CD14-positive monocyte (primary cell): Measurements from ENCODE around the gene TKTL1. TPM values are rescaled to one million over a fixed set of nuclear protein-coding genes. Genes with fewer than 3 reads are reported as not detected.
"Not testable (repeated sequence)": the region's sequence is repeated elsewhere in the genome, so short reads cannot be mapped to it uniquely, and the experiment has no call there.

ENCODE experiments used
- DNase-seq, 3 donors: peaks; one replicate each; pipeline ENCODE4 v3.0.0-alpha.2; 2011 to 2022
- H2AFZ ChIP-seq: 2 replicates; pipeline ENCODE4 v1.6.0; 2012; ENCODE audit warnings: mild to moderate bottlenecking, low read depth, low read length, inconsistent platforms; ENCODE audit not compliant: insufficient read depth, poor library complexity, severe bottlenecking
- H3K27ac ChIP-seq, 2 donors: 1 replicate in 1 of 2; 2 replicates in 1 of 2; pipeline ENCODE4 v1.5.1; 2012 to 2013; ENCODE audit warnings: low read length in 2 of 2, control low read depth in 1 of 2, inconsistent platforms in 1 of 2, low read depth in 1 of 2, mild to moderate bottlenecking in 1 of 2
- H3K27me3 ChIP-seq, 2 donors: one replicate each; pipeline versions ENCODE4 v1.6.0 to v1.6.1; 2011 to 2013; ENCODE audit warnings: low read length in 2 of 2; ENCODE audit not compliant: control insufficient read depth in 2 of 2, insufficient read depth in 2 of 2
- H3K36me3 ChIP-seq, 2 donors: replicated peaks in 1 of 2; 1 replicate in 1 of 2; 2 replicates in 1 of 2; pipeline versions ENCODE4 v1.5.1 to v1.6.1; 2012 to 2013; ENCODE audit warnings: low read length in 2 of 2, control low read depth in 1 of 2, inconsistent platforms in 1 of 2, mild to moderate bottlenecking in 1 of 2; ENCODE audit not compliant: insufficient read depth in 2 of 2, control insufficient read depth in 1 of 2
- H3K4me1 ChIP-seq, 2 donors: 1 replicate in 1 of 2; 2 replicates in 1 of 2; pipeline versions ENCODE4 v1.5.1 to v1.6.1; 2012 to 2013; ENCODE audit warnings: low read length in 2 of 2, control low read depth in 1 of 2, inconsistent platforms in 1 of 2, mild to moderate bottlenecking in 1 of 2, moderate library complexity in 1 of 2; ENCODE audit not compliant: insufficient read depth in 2 of 2, control insufficient read depth in 1 of 2
- H3K4me2 ChIP-seq: replicated peaks from 2 replicates; pipeline ENCODE3; 2012; ENCODE audit warnings: low read length, moderate library complexity, mild to moderate bottlenecking; ENCODE audit not compliant: poor library complexity, severe bottlenecking; ENCODE audit errors: extremely low read depth
- H3K4me3 ChIP-seq, 3 experiments: fragments of 200-600 bp in 1 of 3; sonication (generic) in 1 of 3; replicated peaks in 1 of 3; 1 replicate in 2 of 3; 2 replicates in 1 of 3; pipeline ENCODE4 v1.5.1; 2011 to 2013; ENCODE audit warnings: low read length in 3 of 3, mild to moderate bottlenecking in 3 of 3, control low read depth in 2 of 3, low read depth in 2 of 3, inconsistent platforms in 1 of 3, moderate library complexity in 1 of 3
- H3K79me2 ChIP-seq: 2 replicates; pipeline ENCODE4 v1.6.0; 2012; ENCODE audit warnings: mild to moderate bottlenecking, control low read depth, inconsistent platforms, low read length, moderate library complexity; ENCODE audit not compliant: insufficient read depth
- H3K9ac ChIP-seq: 2 replicates; pipeline ENCODE4 v1.6.0; 2017; ENCODE audit warnings: low read length, mild to moderate bottlenecking; ENCODE audit not compliant: insufficient read depth, poor library complexity, severe bottlenecking
- H3K9me3 ChIP-seq, 2 donors: replicated peaks in 1 of 2; 1 replicate in 1 of 2; 2 replicates in 1 of 2; pipeline versions ENCODE4 v1.5.1 to v1.6.1; 2012 to 2013; ENCODE audit warnings: low read length in 2 of 2, control low read depth in 1 of 2; ENCODE audit not compliant: control insufficient read depth in 1 of 2, insufficient read depth in 1 of 2
- H4K20me1 ChIP-seq: 2 replicates; pipeline ENCODE4 v1.6.0; 2012; ENCODE audit warnings: mild to moderate bottlenecking, low read length, control low read depth, moderate library complexity; ENCODE audit not compliant: insufficient read depth
- H3K27ac Mint-ChIP-seq, 7 donors: one replicate each; pipeline ENCODE4 v1.8.0; 2020; ENCODE audit warnings: mild to moderate bottlenecking in 7 of 7, mixed read lengths in 7 of 7, moderate library complexity in 6 of 7, inconsistent platforms in 2 of 7
- H3K27me3 Mint-ChIP-seq, 3 donors: one replicate each; pipeline ENCODE4 v1.8.0; 2021 to 2022; ENCODE audit warnings: low read depth in 3 of 3, mild to moderate bottlenecking in 3 of 3, mixed read lengths in 3 of 3, moderate library complexity in 3 of 3, inconsistent platforms in 1 of 3
- H3K36me3 Mint-ChIP-seq, 2 donors: one replicate each; pipeline ENCODE4 v1.8.0; 2020; ENCODE audit warnings: mixed read lengths in 2 of 2, inconsistent platforms in 1 of 2, mild to moderate bottlenecking in 1 of 2
- H3K4me1 Mint-ChIP-seq: one replicate; pipeline ENCODE4 v1.8.0; 2020; ENCODE audit warnings: mild to moderate bottlenecking, mixed read lengths
- H3K4me3 Mint-ChIP-seq, 2 donors: one replicate each; pipeline ENCODE4 v1.8.0; 2020; ENCODE audit warnings: mild to moderate bottlenecking in 2 of 2, mixed read lengths in 2 of 2, moderate library complexity in 1 of 2
- H3K9me3 Mint-ChIP-seq, 7 donors: one replicate each; pipeline ENCODE4 v1.8.0; 2020 to 2022; ENCODE audit warnings: mixed read lengths in 7 of 7, mild to moderate bottlenecking in 6 of 7, moderate library complexity in 6 of 7, inconsistent platforms in 2 of 7
- WGBS: methylation state at CpG from one replicate; pipeline ENCODE4 v1.1.5; 2013; ENCODE audit warnings: missing lambda C conversion rate; ENCODE audit not compliant: insufficient coverage; 5-methylcytosine and 5-hydroxymethylcytosine counted together
- intact Hi-C, 2 donors: fragments of 100-400 bp; cut with micrococcal nuclease; formaldehyde crosslinking; loops; one replicate each; pipeline versions ENCODE4 v1.15.0 to v1.15.1; 2023
- polyA minus RNA-seq: library from RNA; depleted of rRNA, polyadenylated mRNA; stranded (reverse); fragments of >200 nt; gene quantifications from 2 replicates; pipeline ENCODE4 v1.2.3, GENCODE V29; 2012
- polyA plus RNA-seq, 3 donors: library from polyadenylated mRNA; depleted of rRNA in 1 of 3; unstranded in 2 of 3; stranded (reverse) in 1 of 3; fragments of 300-500 nt in 2 of 3; fragments of >200 nt in 1 of 3; fragmentation: Illumina TruSeq in 2 of 3; gene quantifications; 1 replicate in 2 of 3; 2 replicates in 1 of 3; pipeline ENCODE4 v1.2.3, GENCODE V29; 2012 to 2021
- total RNA-seq, 12 experiments: library from RNA in 1 of 12; stranded (reverse) in 1 of 12; fragments of 120-200 nt in 1 of 12; gene quantifications; one replicate each; pipeline ENCODE4 v1.2.4 and lab custom pipeline; 2013 to 2026; ENCODE audit warnings: mixed read lengths in 6 of 12, inconsistent platforms in 1 of 12
- TF ChIP-seq, protein P1 (sequence below): fragments of 200-600 bp; IDR thresholded peaks from one replicate; pipeline ENCODE4 v1.8.0; 2022; ENCODE audit warnings: antibody characterized with exemption, mild to moderate bottlenecking

Gene TKTL1, protein sequence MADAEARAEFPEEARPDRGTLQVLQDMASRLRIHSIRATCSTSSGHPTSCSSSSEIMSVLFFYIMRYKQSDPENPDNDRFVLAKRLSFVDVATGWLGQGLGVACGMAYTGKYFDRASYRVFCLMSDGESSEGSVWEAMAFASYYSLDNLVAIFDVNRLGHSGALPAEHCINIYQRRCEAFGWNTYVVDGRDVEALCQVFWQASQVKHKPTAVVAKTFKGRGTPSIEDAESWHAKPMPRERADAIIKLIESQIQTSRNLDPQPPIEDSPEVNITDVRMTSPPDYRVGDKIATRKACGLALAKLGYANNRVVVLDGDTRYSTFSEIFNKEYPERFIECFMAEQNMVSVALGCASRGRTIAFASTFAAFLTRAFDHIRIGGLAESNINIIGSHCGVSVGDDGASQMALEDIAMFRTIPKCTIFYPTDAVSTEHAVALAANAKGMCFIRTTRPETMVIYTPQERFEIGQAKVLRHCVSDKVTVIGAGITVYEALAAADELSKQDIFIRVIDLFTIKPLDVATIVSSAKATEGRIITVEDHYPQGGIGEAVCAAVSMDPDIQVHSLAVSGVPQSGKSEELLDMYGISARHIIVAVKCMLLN
- total RNA-seq (2013): 0.48 TPM
- polyA plus RNA-seq: 1 to 10 TPM in 1 of 3 donors, under 1 TPM in 2; 0.20 to 1.3 (median 0.60) TPM
- polyA minus RNA-seq: 1.1 and 1.6 TPM in 2 replicates
- 1.2 to 5.0 (median 2.2) reads per million in 11 experiments for total RNA-seq (lab: John Stamatoyannopoulos, UW)

DNA sequence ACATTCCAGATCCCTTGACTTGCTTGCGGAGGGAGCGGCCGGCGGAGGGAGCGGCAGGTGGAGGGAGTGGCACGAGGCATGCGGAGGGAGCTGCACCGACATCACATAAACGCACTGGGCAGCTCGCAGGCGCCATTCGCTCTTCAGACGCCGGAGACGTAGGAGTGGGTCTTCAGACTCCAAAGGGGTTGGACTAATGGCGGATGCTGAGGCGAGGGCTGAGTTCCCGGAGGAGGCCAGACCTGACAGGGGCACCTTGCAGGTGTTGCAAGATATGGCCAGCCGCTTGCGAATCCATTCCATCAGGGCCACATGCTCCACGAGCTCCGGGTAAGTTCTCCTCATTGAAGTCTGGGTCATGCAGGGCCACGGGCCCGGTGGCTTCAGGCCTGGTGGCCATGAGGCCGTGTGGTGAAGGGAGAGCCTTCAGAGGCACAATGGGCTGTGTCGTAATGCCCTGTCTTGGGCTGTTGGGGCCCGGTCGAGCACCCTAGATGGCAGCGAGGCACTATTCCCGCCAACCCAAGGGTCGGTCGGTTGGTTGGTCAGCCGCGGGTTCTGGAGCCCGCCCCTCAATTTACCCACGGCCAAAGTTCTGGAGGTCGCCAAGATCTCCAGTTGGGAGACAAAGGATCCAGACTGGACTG, at the start of gene TKTL1:
Gene TKTL1, plus strand, starts transcription at position 132 of the 647 bp plus-strand sequence. Its CDS starts 65 bp downstream, at position 197.
- no peaks in the 10 kb centered on the region for H3K27me3 ChIP-seq
- TF ChIP-seq, protein P1, sequence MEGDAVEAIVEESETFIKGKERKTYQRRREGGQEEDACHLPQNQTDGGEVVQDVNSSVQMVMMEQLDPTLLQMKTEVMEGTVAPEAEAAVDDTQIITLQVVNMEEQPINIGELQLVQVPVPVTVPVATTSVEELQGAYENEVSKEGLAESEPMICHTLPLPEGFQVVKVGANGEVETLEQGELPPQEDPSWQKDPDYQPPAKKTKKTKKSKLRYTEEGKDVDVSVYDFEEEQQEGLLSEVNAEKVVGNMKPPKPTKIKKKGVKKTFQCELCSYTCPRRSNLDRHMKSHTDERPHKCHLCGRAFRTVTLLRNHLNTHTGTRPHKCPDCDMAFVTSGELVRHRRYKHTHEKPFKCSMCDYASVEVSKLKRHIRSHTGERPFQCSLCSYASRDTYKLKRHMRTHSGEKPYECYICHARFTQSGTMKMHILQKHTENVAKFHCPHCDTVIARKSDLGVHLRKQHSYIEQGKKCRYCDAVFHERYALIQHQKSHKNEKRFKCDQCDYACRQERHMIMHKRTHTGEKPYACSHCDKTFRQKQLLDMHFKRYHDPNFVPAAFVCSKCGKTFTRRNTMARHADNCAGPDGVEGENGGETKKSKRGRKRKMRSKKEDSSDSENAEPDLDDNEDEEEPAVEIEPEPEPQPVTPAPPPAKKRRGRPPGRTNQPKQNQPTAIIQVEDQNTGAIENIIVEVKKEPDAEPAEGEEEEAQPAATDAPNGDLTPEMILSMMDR: no peak
- Mint-ChIP-seq H3K9me3 (peaks cover 0 to 26% (median 8%) of the 10 kb centered on the region in 7 donors), H3K4me3 (peak within 1 kb of the TSS in 1 of 2 donors; percentile 37), H3K36me3 (no peaks in the 10 kb centered on the region), H3K4me1 (peaks cover 28% of the 10 kb centered on the region), H3K27me3 (peaks cover 0 to 11% (median 0%) of the 10 kb centered on the region in 3 donors), H3K27ac (peak within 1 kb of the TSS in 5 of 7 donors; percentile 2 to 82 (median 69))
- H3K27ac ChIP-seq: no peak within 1 kb of the TSS
- DNase-seq: no peak
- no peak within 1 kb of the TSS for H3K4me2 ChIP-seq
- H3K4me1 ChIP-seq: peaks cover 27 to 36% of the 10 kb centered on the region in 2 donors
- no peak within 1 kb of the TSS for H3K9ac ChIP-seq
- no peaks in the 10 kb centered on the region for H3K79me2 ChIP-seq
- 98% methylated on average over 19 of the region's 37 CpGs for WGBS
- H3K9me3 ChIP-seq: peaks cover 0 to 5% of the 10 kb centered on the region in 2 donors
- H4K20me1 ChIP-seq: no peaks in the 10 kb centered on the region
- H3K4me3 ChIP-seq: no peak within 1 kb of the TSS
- no peak within 1 kb of the TSS for H2AFZ ChIP-seq
- no peaks in the 10 kb centered on the region for H3K36me3 ChIP-seq
- intact Hi-C loops: no loop called here

DNA sequence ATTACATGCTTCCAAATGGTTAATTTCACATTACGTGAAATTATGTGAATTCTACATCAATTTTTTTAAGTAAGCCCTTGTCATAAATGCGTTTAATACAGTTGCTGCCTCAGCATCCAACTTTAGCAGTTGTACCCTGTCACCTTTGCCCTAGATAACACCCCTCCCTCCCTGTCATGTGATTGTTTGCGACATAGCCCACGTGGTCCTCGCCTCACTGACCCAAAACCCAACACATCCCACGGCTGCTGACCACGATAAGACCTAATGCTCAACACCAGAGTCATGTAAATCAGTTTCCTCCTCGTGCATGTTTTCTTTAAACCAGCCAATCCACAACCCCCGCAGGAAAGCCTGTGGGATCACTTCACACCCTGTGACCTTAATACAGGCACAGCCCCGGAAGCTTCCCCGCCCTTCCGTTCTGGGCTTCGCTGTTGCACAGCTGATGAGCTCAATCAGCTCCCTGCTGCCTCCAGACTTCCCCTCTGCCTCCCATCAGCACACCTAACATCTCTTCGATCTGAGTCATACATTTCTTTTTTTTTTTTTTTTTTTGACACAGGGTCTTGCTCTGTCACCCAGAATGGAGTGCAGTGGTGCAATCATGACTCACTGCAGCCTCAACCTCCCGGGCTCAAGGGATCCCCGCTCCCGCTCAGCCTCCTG, 48.1 kb upstream of the TKTL1 start:
- H3K9me3 Mint-ChIP-seq, H3K27ac Mint-ChIP-seq, H3K36me3 ChIP-seq, H3K4me3 ChIP-seq, H3K36me3 Mint-ChIP-seq, DNase-seq, H2AFZ ChIP-seq, H3K27ac ChIP-seq, intact Hi-C loops, H3K27me3 Mint-ChIP-seq, H3K79me2 ChIP-seq, H3K9ac ChIP-seq, H3K27me3 ChIP-seq, H3K4me2 ChIP-seq, H3K4me3 Mint-ChIP-seq, H4K20me1 ChIP-seq, H3K4me1 Mint-ChIP-seq, H3K4me1 ChIP-seq, H3K9me3 ChIP-seq: not testable (repeated sequence)
- no CpG with 5 or more reads among the region's 17 CpGs for WGBS

DNA sequence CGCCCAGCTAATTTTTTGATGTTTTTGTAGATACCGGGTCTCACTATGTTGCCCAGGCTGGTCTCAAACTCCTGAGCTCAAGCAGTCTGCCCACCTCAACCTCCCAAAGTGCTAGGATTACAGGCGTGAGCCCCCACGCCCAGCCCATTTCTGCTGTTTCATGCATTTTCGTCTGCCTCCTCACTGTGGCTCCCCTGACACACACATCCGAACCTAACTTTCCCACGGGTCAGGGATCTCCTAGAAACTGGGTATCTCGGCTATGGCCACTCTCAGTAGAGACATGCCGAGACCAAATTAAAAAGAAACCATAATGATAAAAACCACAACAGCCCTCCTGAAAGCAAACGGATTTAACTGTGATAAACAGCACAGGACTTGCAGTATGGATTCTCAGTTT, 47.5 kb upstream of the TKTL1 start:
- H3K27ac ChIP-seq, H3K4me3 ChIP-seq, H3K9me3 ChIP-seq, H3K36me3 ChIP-seq, H3K4me2 ChIP-seq, H3K79me2 ChIP-seq, H3K36me3 Mint-ChIP-seq, H3K4me1 ChIP-seq, H3K9me3 Mint-ChIP-seq, H3K4me1 Mint-ChIP-seq, H3K27me3 ChIP-seq, DNase-seq, H2AFZ ChIP-seq, H3K27ac Mint-ChIP-seq, H4K20me1 ChIP-seq, H3K4me3 Mint-ChIP-seq, H3K27me3 Mint-ChIP-seq, H3K9ac ChIP-seq, intact Hi-C loops: not testable (repeated sequence)
- whole genome bisulfite sequencing: no CpG with 5 or more reads among the region's 10 CpGs
